HPDE6-E6E7 (cell line): ENCODE results near the gene SERPINB5.

Experiments
- DNase-seq: peaks from one replicate; pipeline ENCODE4 v3.0.0; 2011; ENCODE audit warnings: missing footprints; ENCODE audit errors: extremely low spot score

SERPINB5 gene

DNA sequence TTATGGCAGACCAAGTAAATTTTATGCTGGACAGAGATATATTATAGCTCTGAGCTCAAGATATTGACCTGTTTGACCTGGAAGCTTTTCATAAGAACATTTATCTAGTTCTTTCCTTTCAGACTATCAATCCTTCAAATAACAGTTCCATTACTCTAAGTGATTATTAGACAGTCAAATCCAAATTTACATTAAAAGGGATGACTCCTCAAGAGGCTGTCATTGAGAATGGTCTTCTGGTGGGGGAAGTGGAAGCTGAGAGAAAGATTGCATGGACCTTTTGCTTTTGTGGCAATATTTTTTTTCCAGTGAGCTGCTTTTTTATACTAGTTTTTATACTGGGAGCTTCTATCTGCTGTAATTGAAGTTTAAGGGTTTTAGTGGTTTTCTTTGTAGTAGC is 50.5 kb downstream of the SERPINB5 start:
- no peak for DNase-seq

GRCh38 chr18:63528863-63529492 is 52.2 kb downstream of the SERPINB5 start:
- DNase-seq, result no peak

- no peak for DNase-seq
Measured at GRCh38 chr18:63532471-63532870, 55.7 kb downstream of the SERPINB5 start.

DNA sequence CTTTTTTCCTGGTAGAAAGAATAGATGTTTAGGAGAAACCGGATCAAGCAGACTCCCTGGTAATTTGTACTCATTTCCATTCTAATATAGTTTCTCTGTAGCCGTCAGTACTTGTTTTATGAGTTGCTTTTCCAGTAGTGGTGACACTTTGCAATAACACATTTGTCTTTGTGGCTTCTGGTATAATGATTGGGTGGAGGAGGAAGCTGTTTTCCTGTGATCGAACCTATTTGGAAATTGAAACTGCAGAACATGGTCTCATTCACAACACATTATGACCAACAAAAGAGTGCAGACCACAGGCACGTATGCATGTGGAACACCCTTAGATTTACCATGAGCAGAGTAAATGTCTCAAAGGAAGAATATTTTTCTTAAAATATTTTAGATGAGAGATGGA is 57.9 kb downstream of the SERPINB5 start:
- no peak for DNase-seq

- no peak for DNase-seq
Measured at GRCh38 chr18:63539904-63540510, 63.2 kb downstream of the SERPINB5 start.

DNA sequence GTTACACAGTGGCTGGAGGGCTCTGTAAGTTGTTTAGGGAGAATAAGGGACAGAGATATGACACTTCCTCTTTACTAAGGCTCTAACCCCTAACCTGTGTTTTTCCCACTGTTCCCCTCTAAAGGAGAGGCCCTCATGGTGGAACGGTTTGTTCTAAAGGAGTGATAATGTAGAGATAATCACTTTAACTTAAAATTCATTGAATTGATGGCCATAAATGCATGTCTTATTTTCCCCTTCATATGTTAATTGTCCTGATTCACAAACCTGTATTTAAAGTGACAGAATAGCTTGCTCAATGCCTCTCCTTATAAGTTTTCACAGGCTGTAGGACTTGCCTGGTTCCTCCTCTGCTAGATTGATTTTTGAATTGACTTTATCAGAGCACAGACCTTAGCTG is 65.3 kb downstream of the SERPINB5 start, which contains the start of gene SERPINB12:
Gene SERPINB12, plus strand, starts transcription at position 301 of the 400 bp plus-strand sequence. CDS start 13,791 bp downstream, outside the sequence.
- DNase-seq, result no peak

- DNase-seq, result no peak
Measured at GRCh38 chr18:63544017-63544416, 67.3 kb downstream of the SERPINB5 start.

- DNase-seq, result no peak
Measured at GRCh38 chr18:63545000-63545399, 68.2 kb downstream of the SERPINB5 start.

DNA sequence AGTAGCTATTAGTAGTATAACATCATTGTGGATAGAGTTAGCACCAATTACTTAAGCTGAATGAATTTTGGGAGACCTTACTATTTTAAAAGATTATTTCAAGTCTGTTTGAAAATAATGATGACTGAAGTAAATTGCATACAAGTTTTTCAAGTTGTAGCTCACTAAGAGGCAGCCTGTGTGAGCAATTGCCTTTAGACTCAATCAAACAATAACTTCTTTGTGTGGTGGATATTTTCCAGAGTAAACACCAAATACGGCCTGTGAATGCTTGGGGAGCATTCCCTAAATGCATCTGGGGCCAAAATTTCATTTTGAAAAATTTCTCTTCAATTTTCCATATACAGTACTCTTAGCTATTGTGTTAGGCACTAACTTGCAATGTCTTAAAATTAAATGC is 73.3 kb downstream of the SERPINB5 start:
- no peak for DNase-seq

- no peak for DNase-seq
Measured at GRCh38 chr18:63551769-63552168, 75.0 kb downstream of the SERPINB5 start.

DNA sequence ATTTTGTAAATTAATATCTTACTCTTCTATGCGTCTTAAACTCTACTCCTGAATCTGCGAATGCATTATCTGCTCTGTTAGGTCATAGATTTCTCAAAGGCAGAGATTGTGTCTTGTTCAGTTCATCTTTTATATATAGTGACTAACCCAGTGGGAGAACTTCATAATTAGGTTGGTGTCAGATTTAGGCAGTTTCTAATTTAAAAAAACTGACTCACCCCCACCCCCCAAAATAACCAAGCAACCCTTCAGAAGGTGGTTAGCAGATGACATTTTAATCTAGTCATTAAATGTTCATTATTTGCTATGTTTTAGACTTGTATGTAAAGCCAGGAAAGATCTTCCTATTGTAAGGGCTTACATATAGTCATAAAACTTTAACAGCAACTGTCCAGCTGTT is 75.8 kb downstream of the SERPINB5 start:
- DNase-seq, result no peak

DNA sequence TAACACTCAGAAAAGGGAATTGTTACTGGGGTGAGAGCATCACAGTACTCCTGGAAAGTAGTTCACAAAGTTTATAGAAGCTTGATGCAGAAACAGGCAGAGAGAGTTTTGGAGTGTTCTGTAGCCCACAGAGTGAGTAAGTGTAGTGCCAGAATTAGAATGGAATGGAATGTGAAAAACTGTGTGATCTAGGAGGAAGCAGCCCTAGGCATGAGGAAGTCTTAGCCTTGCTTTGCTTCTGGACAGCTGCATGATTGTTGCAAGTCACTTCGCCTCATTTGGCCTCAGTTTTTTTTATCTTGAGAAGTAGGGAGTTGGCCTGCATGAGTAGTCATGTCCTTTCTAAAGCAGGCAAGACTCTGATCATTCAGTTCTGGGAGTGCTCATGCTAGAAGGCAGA is 76.3 kb downstream of the SERPINB5 start:
- DNase-seq, result peak; percentile 78
